ENCODE measurements around the gene PCP4.

PCP4 gene

GRCh38 chr21:39900911-39901310 lies 33.7 kb downstream of the PCP4 start:
- DNase-seq (ENCODE audit: low spot score), result no peak
- Histone ChIP-seq H3K27ac (no peak overlapping the region), H3K4me3 (no peak overlapping the region)
- no peak for TF ChIP-seq CTCF (IDR thresholded peaks at IDR 0.05)

- H3K27ac ChIP-seq, result no peak overlapping the region
- no peak for DNase-seq (ENCODE audit: low spot score)
- TF ChIP-seq CTCF (IDR thresholded peaks at IDR 0.05), result no peak
- no peak overlapping the region for H3K4me3 ChIP-seq
These were observed 35.7 kb downstream of the PCP4 start for GRCh38 chr21:39902986-39903385.

GRCh38 chr21:39904457-39904856 lies 37.2 kb downstream of the PCP4 start:
- no peak for DNase-seq (ENCODE audit: low spot score)
- Histone ChIP-seq H3K4me3 (no peak overlapping the region), H3K27ac (no peak overlapping the region)
- TF ChIP-seq CTCF (IDR thresholded peaks at IDR 0.05), result no peak

- no peak for TF ChIP-seq CTCF (IDR thresholded peaks at IDR 0.05)
- DNase-seq (ENCODE audit: low spot score), result no peak
These were observed 41.2 kb downstream of the PCP4 start for GRCh38 chr21:39908265-39908923.

GRCh38 chr21:39911286-39912199 lies 44.3 kb downstream of the PCP4 start:
- TF ChIP-seq CTCF (IDR thresholded peaks at IDR 0.05), result no peak
- DNase-seq (ENCODE audit: low spot score), result no peak
- Histone ChIP-seq H3K27ac (no peak overlapping the region), H3K4me3 (no peak overlapping the region)

More at GRCh38 chr21:39908265-39908923, 41.2 kb downstream of the PCP4 start:
- Histone ChIP-seq H3K27ac (no peak overlapping the region), H3K4me3 (no peak overlapping the region)

GRCh38 chr21:39913706-39914305 lies 46.6 kb downstream of the PCP4 start:
- Histone ChIP-seq H3K27ac (no peak overlapping the region), H3K4me3 (no peak overlapping the region)
- TF ChIP-seq CTCF (IDR thresholded peaks at IDR 0.05), result no peak
- no peak for DNase-seq (ENCODE audit: low spot score)

All from coronary artery (tissue), 2 donors.